ENCODE measurements around the gene PGM1.
A peak's percentile ranks its signal among the peaks of the same experiment; 100 is the strongest.
"Not testable (repeated sequence)": the region's sequence is repeated elsewhere in the genome, so short reads cannot be mapped to it uniquely, and the experiment has no call there.

PGM1 gene

GRCh38 chr1:63593303-63593885 lies at the start of gene PGM1:
TSS of gene PGM1 (plus strand) at chr1:63593411. CDS start at chr1:63593489, 78 bp downstream.
- DNase-seq: peak; percentile 51

DNA sequence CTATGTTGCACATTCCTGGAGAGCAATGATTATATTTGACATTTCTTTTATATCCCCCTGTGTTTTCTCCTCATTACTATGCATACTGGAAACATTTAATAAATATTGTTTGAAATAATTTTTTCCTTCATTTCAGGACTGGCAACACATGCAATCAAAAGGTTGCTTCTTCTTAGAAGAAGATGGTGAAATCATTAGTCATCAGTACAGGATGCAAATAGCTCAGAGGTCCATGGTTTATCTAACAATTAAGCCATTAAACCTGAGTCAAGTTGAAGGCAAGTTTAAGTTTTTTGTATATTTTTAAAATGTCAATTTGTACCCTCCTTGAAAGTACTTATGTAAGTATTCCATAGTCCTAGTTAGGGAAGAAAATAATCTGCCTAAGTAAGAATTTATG lies 47.4 kb upstream of the PGM1 start:
- no peak for DNase-seq

DNA sequence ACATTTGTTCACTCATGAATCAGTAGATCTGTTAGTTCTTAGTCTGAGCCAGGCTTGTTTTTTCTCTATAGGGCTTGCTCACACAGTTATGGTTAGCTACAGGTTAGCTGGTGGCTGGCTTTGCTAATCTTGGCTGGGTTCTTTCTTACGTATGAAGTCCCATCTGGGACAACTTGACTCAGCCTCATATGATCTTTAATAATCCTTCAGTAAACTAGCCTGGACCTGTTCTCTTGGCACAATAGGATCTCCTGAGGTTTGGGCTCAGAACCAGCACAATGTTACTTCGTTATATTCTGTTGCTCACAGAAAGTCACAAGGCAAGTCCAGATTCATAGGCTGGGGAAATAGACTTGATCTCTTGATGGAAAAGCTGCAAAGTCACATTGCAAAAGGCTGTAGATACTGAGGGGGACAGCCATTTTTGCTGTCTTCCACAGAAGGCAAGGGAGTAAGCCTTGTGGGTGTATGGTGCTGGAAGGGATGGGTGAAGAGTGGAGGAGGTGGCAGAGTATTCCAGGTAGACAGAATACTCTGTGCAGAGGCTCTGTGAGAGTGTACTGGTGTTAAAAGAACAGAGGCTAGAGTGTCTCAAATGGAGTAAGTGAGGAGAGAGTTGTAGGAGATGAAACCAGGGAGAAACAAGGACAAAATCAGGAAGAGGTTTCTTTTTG lies 45.5 kb upstream of the PGM1 start:
- no peak for DNase-seq

DNA sequence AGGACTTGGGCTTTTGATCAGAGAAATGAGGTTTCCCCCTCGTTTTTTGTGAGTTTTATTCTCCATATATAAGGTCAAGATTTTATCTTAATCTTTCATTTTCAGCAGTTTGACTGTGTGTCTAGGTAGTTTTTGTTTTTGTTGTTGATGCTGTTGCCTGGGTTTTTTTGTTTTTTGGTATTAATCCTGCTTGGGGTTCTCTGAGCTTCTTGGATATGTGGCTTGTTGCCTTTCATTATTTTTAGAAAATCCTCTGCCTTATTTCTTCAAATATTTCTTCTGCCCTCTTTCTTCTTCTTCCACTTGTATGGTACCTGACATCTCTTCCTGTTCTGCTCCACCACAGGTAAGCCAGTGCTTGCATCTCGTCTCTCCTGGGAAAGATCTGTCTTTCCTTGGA lies 44.9 kb upstream of the PGM1 start:
- no peak for DNase-seq

DNA sequence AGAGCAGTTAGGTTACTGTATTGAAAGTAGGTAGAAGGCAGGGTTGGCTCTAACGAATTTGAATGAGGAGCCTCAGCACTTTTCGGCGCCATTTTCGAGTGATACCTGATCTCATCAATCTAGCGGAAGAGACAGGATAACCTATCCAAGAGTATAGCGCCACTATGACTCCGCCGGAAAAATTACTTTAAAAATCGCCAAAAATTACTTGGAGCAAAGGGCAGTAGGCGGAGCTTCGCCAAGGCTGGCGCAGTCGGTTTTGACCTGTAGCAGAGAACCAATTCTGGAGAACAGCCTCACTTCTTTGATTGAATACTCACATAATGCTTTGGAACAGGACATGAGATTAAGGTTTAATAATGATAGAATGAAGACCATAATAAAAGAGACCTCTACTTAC lies 44.3 kb upstream of the PGM1 start:
- no peak for DNase-seq

DNA sequence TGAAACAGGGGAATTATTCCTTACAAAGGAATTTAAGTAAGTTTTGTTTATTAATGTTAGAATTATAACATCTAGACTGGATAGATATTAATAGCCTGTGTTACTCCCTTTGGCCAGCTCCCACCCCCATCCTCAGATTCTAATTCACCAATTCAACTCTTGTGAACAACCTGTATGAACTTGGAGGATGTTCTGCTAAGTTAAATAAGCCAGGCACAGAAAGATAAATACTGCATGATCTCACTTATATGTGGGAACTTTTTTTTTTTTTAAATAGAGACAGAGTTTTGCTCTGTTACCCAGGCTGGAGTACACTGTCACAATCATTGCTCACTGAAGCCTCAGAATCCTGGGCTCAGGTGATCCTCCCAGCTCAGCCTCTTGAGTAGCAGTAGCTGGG lies 37.7 kb upstream of the PGM1 start:
- no peak for DNase-seq

DNA sequence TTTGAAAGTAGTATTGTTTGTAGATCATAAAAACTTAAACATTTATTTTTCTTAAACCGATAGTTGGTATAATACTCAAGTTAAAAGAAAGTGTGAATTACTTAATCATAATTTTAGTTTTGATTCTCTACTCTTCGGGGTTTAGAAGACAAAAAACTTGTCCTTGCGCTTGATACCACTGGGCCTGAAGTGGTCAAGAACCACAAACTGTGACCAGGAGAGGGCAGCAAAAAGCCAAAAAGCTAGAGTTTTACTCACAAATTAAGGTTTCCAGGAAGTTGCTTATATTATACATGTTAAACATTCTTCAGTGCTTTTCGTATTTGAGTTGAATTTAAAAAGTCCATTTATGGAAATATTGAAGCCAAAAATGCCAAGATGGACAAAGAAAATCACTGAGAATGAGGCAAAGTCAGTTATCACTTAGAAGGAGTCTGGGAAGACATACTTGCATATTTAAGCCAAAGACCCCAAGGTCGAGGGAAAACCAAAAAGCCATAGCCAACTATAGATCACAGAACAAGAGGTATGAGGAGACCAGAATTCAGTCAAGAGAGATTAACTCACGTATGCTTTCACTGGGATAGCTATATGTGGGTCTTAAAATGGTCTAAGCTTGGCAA lies 35.7 kb upstream of the PGM1 start:
- DNase-seq: peak; percentile 57

GRCh38 chr1:63559357-63559756 lies 33.9 kb upstream of the PGM1 start:
- no peak for DNase-seq

- DNase-seq: no peak
Observed at GRCh38 chr1:63563745-63564144, 29.5 kb upstream of the PGM1 start.

- DNase-seq: no peak
Observed at GRCh38 chr1:63569068-63569467, 24.1 kb upstream of the PGM1 start.

DNA sequence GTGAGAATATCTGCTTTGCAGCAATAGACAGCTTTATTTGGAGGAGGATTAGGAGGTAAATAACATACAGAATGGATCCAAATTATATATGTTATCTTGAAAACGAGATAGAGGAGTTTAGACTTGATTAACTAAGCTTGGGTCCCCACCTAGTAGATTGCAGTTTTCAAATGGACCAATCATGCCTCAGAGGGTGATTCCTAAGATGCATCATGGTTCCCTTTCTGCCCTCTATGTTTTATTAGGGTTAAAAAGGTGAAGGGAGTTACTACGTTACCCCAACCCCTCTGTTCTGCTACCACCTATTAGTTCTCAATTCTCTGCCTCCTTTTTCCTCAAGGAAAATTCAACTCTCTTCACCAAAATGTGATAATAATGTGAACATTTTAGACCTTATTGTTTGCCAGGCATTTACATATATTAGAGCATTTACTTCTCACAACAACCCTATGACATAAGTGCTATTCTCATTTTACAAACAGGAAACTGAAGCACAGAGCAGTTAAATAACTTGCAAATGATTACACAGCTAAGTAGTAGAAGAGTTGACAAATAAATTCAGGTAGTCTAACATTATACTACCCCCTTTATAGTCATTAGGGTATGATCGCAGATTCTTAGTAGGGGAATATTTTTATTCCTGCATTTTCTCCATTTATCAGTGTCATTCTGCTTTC lies 23.4 kb upstream of the PGM1 start:
- DNase-seq: no peak

GRCh38 chr1:63572686-63573085 lies 20.5 kb upstream of the PGM1 start:
- not testable (repeated sequence) for DNase-seq

GRCh38 chr1:63574203-63574796 lies 18.9 kb upstream of the PGM1 start:
- DNase-seq: not testable (repeated sequence)

DNA sequence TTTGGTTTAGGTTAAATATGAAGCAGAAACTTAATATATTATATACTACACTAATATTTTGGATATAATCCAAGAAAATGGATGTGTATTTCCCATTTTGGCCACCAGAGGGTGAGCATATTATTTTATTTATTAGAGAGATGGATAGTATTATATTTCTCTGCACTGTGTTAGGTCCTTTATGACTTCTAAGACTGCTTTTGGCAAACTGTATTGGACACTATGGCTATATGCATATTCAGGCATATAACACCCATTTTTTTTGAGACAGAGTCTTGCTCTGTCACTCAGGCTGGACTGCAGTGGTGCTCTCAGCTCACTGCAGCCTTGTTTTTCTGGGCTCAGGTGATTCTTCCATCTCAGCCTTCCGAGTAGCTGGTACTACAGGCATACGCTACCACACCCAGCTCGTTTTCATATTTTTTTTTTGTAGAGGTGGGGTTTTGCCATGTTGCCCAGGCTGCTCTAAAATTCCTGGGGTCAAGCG lies 17.8 kb upstream of the PGM1 start:
- DNase-seq: peak; percentile 73

- DNase-seq: not testable (repeated sequence)
Observed at GRCh38 chr1:63586326-63586725, 6.9 kb upstream of the PGM1 start.

- DNase-seq: no peak
Observed at GRCh38 chr1:63590166-63590560, 3.0 kb upstream of the PGM1 start.

DNA sequence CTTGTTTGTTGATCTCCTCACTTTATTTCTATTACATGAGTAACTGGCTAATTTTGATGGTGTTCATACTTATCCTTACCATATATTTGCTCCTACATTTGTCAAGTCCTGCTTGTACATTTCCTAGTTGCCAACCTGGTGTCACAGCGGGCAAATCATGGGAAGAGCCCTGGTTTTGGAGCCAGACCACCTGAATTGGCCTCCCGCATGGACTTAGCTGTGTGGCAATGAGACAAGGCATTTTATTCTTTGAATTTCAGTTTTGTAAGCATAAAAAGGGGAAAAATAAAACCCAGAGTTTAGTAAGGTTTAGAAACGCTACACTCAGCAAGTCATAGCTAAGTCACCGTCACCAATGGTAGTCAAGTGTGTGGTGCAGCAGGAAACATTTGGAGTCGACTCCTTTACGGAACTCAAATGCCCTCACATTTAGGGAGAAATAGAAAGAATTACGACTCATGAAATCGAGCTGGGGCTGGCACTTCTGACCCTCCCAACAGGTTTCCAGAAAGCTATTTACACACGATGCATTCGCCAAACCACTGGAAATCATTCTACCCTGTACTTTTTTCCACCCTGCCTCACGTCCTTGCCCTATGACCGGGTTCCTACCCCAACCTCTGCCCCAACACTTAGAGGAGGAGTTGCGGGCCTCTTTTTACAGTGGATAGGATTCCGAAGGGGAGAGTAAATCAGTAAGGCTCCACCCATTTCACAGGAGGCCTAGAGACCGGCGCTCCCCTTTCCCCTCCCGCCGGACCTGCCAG lies 492 bp upstream of the PGM1 start:
- DNase-seq: peak; percentile 29

DNA sequence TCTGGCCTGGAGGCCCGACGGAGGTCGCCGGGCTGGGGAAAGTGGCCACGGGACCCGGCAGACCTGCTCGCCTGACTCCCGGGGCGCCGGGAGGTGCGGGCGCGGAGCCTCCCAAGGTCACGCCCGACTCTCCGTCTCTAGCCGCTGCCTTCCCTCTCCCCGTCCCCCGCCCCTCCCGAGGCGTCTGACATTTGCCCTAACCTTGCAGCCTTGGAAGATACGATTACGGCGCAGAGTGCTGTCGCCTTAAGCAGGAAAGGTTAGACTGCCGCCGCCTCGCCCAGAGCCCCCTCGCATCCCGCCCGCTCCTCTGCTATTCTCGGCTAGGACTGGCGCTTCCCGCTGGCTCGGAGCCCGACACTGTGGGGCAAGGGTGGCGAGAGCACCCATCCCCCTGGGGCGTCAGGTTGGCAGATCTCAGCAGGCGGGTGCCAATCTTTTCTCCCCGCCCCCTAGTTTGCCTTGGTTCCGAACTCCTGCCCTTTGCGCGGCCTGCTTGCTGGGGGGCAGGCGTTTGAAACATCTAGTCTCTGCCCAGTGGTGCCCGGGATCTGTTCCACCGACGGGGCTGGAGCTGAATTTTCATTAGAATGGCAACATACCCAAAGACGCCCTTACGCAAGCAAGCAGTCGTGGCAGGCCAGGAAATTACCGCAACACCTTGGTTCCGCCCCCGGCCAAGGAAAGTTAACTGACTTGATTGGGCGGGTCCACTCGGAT lies 835 bp downstream of the PGM1 start:
- peak; percentile 61 for DNase-seq

DNA sequence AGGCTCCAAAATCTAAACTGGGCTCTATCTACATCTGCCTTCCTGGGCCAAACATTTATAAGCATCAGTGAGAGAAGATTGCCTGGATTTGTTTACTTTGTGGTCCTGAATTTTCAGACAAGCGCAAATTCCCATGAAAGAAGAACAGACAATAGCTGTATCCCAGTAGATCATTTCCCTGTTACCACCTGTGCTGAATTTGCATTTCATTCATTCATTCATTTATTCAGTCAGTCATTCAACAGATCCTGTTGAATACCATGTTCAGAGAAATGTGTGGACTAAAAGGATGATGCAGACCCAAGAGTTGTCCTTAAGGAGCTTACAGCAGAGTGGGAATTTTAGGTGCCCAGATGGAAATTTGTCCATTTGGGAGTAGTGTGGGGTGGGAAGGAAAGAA lies 2.2 kb downstream of the PGM1 start:
- DNase-seq: no peak

DNA sequence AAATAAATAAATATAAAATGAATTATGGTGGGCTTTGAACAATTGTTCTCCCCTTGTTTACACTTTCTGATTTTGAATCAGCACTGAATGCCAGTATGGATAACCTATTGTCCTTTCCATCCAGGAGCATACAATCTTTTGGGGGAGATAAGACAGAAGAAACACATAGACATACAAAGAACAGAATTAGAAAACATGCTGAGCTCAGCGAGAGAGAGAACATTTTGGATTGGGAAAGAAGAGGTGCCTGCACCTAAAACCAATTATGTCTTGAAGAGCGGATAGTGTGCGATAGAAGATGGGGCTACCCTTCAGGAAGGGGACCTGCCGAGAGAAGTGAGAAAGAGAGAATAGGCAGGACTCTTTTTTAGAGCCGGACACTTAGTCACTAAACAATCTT lies 6.6 kb downstream of the PGM1 start:
- DNase-seq: no peak

GRCh38 chr1:63600248-63600647 lies 7.0 kb downstream of the PGM1 start:
- no peak for DNase-seq

GRCh38 chr1:63601061-63601460 lies 7.8 kb downstream of the PGM1 start:
- no peak for DNase-seq

All from hematopoietic multipotent progenitor cell treated with erythropoietin and hydrocortisone succinate and interleukin-3 and kit ligand, for 8 days (in vitro differentiated cells).